Panc1 (cell line): ENCODE measurements around the gene NUP210.

ENCODE experiments used
- CTCF ChIP-seq: fragments of 450-650 bp; IDR thresholded peaks from 2 replicates; pipeline ENCODE4 v1.5.1; 2017; ENCODE audit warnings: mild to moderate bottlenecking
- POLR2AphosphoS5 ChIP-seq: IDR thresholded peaks from 2 replicates; pipeline ENCODE4 v1.6.1; 2012; ENCODE audit warnings: mild to moderate bottlenecking, low read depth, low read length, moderate library complexity
- REST ChIP-seq, 2 experiments: IDR thresholded peaks; 2 replicates each; pipeline ENCODE4 v1.6.1; 2011 to 2012; ENCODE audit warnings: low read depth in 2 of 2, control low read depth in 1 of 2, low read length in 1 of 2, mild to moderate bottlenecking in 1 of 2, moderate library complexity in 1 of 2; ENCODE audit not compliant: insufficient read depth in 1 of 2

GRCh38 chr3:13406190-13406589 is 13.9 kb downstream of the NUP210 start:
- no peak for TF ChIP-seq CTCF
- no peak for TF ChIP-seq POLR2AphosphoS5
- TF ChIP-seq REST (IDR thresholded peaks at IDR 0.05; ENCODE audit: insufficient read depth in 1 of 2, low read depth in 2 of 2, low read length in 1 of 2): no peak
